ENCODE measurements around the gene IDE. TPM values are rescaled to one million over a fixed set of nuclear protein-coding genes. Genes with fewer than 3 reads are reported as not detected.

The IDE gene
- total RNA-seq, 4 donors from 2014 or later: 22.1 to 32.9 (median 24.4) TPM

GRCh38 chr10:92413011-92413410 is 160.9 kb downstream of the IDE start:
- TF ChIP-seq CTCF (IDR thresholded peaks at IDR 0.05): no peak
- TF ChIP-seq POLR2A (IDR thresholded peaks at IDR 0.05): no peak
- no peak for TF ChIP-seq EP300 (IDR thresholded peaks at IDR 0.05; ENCODE audit: low read depth)
- no peak for TF ChIP-seq POLR2AphosphoS5 (IDR thresholded peaks at IDR 0.05)
- Histone ChIP-seq H3K9me3 (no peaks in the 10 kb centered on the region), H3K36me3 (no peaks in the 10 kb centered on the region), H3K4me1 (no peaks in the 10 kb centered on the region), H3K4me3 (no peak overlapping the region), H3K27me3 (no peaks in the 10 kb centered on the region), H3K27ac (no peak overlapping the region)
- in situ Hi-C loops (cut with MboI; ENCODE audit: low pct_ligation_motif_present in 1 of 4, low pct_unique_long_range_greater_than_20kb in 1 of 4, low sequenced_read_pairs in 3 of 4): no loop called here
- WGBS, 2 donors (ENCODE audit: low coverage in 1 of 2): 82% methylated on average over 9 of the region's 9 CpGs; no CpG with 5 or more reads in 1 of the 2 donors
- intact Hi-C loops (cut with DNase I; ENCODE audit: low total_unique reads): no loop called here
- no peak for DNase-seq

- Histone ChIP-seq H3K27me3 (no peaks in the 10 kb centered on the region), H3K36me3 (no peaks in the 10 kb centered on the region), H3K27ac (no peak overlapping the region), H3K4me1 (no peaks in the 10 kb centered on the region), H3K4me3 (no peak overlapping the region), H3K9me3 (no peaks in the 10 kb centered on the region)
- 83 to 88% methylated on average over 5 to 8 of the region's 8 CpGs for WGBS, 2 donors (ENCODE audit: low coverage in 1 of 2)
- DNase-seq: no peak
- in situ Hi-C loops (cut with MboI; ENCODE audit: low pct_ligation_motif_present in 1 of 4, low pct_unique_long_range_greater_than_20kb in 1 of 4, low sequenced_read_pairs in 3 of 4) (no loop called here), intact Hi-C loops (cut with DNase I; ENCODE audit: low total_unique reads) (no loop called here)
- TF ChIP-seq POLR2A (IDR thresholded peaks at IDR 0.05): no peak
- no peak for TF ChIP-seq CTCF (IDR thresholded peaks at IDR 0.05)
- no peak for TF ChIP-seq EP300 (IDR thresholded peaks at IDR 0.05; ENCODE audit: low read depth)
- TF ChIP-seq POLR2AphosphoS5 (IDR thresholded peaks at IDR 0.05): no peak
Measured at GRCh38 chr10:92411406-92411805, 162.5 kb downstream of the IDE start.

- Histone ChIP-seq H3K4me3 (no peak overlapping the region), H3K27me3 (no peaks in the 10 kb centered on the region), H3K9me3 (no peaks in the 10 kb centered on the region), H3K36me3 (no peaks in the 10 kb centered on the region), H3K4me1 (no peaks in the 10 kb centered on the region), H3K27ac (no peak overlapping the region)
- in situ Hi-C loops (cut with MboI; ENCODE audit: low pct_ligation_motif_present in 1 of 4, low pct_unique_long_range_greater_than_20kb in 1 of 4, low sequenced_read_pairs in 3 of 4) (no loop called here), intact Hi-C loops (cut with DNase I; ENCODE audit: low total_unique reads) (no loop called here)
- no peak for DNase-seq
- TF ChIP-seq CTCF (IDR thresholded peaks at IDR 0.05) (no peak), POLR2AphosphoS5 (IDR thresholded peaks at IDR 0.05) (no peak), EP300 (IDR thresholded peaks at IDR 0.05; ENCODE audit: low read depth) (no peak), POLR2A (IDR thresholded peaks at IDR 0.05) (no peak)
- WGBS, 2 donors (ENCODE audit: low coverage in 1 of 2): 98 to 100% methylated on average over 1 to 2 of the region's 2 CpGs
Measured at GRCh38 chr10:92410501-92410900, 163.4 kb downstream of the IDE start.

GRCh38 chr10:92408017-92408361 is 165.9 kb downstream of the IDE start:
- Histone ChIP-seq H3K4me1 (no peaks in the 10 kb centered on the region), H3K27ac (no peak overlapping the region), H3K9me3 (no peaks in the 10 kb centered on the region), H3K27me3 (no peaks in the 10 kb centered on the region), H3K36me3 (no peaks in the 10 kb centered on the region), H3K4me3 (no peak overlapping the region)
- intact Hi-C loops (cut with DNase I; ENCODE audit: low total_unique reads) (no loop called here), in situ Hi-C loops (cut with MboI; ENCODE audit: low pct_ligation_motif_present in 1 of 4, low pct_unique_long_range_greater_than_20kb in 1 of 4, low sequenced_read_pairs in 3 of 4) (no loop called here)
- DNase-seq: no peak
- WGBS, 2 donors (ENCODE audit: low coverage in 1 of 2): 95% methylated on average over 3 of the region's 3 CpGs; no CpG with 5 or more reads in 1 of the 2 donors
- TF ChIP-seq POLR2A (IDR thresholded peaks at IDR 0.05): no peak
- TF ChIP-seq POLR2AphosphoS5 (IDR thresholded peaks at IDR 0.05): no peak
- TF ChIP-seq CTCF (IDR thresholded peaks at IDR 0.05): no peak
- no peak for TF ChIP-seq EP300 (IDR thresholded peaks at IDR 0.05; ENCODE audit: low read depth)

All from transverse colon (tissue), 4 donors.